Pulmonary artery endothelial cell (primary cell): ENCODE results near the gene RAB3IL1. TPM values are rescaled to one million over a fixed set of nuclear protein-coding genes. Genes with fewer than 3 reads are reported as not detected.

ENCODE experiments used
- DNase-seq: peaks from one replicate; pipeline ENCODE4 v3.0.0-alpha.2; 2011; ENCODE audit warnings: low read depth, low spot score
- total RNA-seq: library from RNA; depleted of rRNA; stranded (reverse); fragments of >200 nt; gene quantifications from 2 replicates; pipeline ENCODE4 v1.2.3, GENCODE V29; 2014

RAB3IL1 gene
- total RNA-seq, 1 donor from 2014 or later = 0.92 TPM

DNA sequence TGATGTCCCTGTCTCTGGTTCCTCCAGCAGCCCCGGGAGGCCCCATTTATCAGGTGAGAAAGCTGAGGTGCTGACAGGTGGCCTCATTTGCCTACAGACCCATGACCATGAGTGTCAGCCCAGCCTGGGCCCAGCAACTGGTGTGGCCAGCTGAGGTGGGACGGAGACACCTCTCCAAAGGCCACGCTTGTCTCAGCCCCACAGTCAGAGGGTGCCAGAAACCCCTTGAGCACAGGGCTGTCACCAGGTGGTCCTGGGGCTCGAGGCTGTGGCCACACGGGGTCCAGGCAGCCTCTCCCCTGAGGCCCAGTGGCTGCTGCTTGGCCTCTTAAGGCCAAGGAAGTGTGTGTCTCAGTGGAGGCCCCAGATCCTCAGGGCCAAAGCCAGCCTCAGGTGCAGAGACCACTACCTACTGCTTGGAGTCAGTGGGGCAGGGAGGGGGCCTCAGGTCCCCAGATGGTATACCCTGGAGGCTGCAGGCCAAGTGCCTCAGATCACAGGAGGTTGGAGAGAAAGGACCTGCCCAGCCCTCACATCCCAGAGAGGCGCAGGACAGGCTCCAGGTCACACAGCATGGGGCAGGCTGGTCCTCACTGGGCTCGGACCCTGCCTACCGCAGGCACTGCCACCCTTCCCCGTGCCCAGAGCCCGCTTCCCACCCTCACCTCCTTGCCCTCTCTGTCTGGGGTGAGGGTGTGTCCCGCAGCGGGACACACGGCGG, 11.4 kb downstream of the RAB3IL1 start:
- DNase-seq = no peak

DNA sequence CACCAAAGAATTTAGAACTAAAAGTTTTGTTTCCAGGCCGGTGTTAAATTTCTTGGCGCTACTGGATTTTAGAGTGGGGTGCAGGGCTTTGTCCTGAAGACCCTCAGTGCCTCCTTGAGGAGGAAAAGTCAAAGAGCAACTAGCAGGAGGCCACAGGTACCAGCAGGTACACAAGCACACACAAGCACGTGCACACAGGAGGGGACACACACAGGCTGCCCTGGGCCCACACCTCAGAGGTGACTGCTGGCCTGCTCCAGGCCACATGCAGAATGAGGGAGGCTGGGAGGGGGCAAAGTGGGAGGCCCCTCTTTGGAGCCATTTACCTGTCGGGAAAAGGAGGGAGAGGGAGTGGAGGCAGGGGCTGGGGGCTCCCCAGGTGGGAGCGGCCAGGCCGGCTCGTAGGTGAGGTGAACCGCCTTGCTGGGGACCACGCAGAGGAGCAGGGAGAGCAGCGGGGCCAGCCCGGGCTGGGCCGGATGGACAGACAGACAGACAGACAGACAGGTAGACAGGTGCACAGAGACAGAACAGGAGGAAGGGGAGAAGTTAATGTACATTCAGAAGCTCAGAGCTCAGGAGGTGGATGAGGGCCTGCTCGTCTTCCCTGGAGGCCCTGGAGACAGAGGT, 12.2 kb downstream of the RAB3IL1 start:
- no peak for DNase-seq

DNA sequence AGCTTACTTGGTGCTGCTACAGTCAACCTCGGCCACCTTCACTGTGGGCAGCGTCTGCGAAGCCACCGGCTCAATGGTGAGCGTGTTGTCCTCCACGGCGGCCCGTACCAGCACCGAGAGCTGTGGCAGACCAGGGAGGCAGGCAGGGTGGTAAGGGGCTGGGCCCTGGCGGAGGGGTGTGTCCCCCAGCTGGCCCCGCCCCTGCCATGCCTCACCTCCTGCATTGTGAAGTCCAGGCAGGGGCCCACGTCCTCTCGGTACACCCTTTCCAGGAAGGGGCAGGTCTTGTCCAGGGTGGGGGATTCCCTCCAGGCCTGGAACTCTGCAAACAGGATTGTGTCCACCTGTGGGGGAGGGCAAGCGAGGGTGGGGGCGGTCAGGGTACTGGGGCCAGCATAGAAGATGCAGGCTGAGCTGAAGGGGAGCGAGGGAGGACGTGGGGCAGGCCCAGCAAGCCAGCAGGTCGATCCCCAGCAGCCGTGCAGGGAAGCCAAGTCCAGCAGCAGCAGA, 12.8 kb downstream of the RAB3IL1 start:
- no peak for DNase-seq

GRCh38 chr11:61903845-61904244, 13.5 kb downstream of the RAB3IL1 start:
- no peak for DNase-seq

GRCh38 chr11:61902313-61902712, 15.1 kb downstream of the RAB3IL1 start:
- DNase-seq = no peak

- DNase-seq = no peak
These were observed 16.0 kb downstream of the RAB3IL1 start for GRCh38 chr11:61901397-61901796.

- DNase-seq = no peak
These were observed 17.1 kb downstream of the RAB3IL1 start for GRCh38 chr11:61900251-61900650.

- DNase-seq = peak; percentile 26
These were observed 18.1 kb downstream of the RAB3IL1 start for GRCh38 chr11:61899146-61899841.

DNA sequence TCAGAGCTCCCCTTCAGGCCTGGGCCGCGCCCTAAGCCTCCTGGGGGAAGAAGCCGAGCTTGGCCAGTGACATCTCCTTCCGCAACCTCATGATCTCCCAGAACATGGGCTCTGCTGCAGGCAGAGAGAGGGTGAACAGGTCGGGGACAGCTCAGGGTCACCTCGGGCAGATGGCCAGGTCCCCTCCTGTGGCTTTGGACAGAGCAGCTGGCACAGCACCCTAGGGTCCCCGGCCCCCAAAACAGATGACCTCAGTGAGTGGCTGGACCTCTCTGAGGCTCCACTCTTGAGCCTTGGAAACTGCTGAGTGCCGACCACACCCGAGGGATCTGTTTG, 19.2 kb downstream of the RAB3IL1 start:
- no peak for DNase-seq

GRCh38 chr11:61897387-61898246, 19.7 kb downstream of the RAB3IL1 start:
- DNase-seq = peak; percentile 7

DNA sequence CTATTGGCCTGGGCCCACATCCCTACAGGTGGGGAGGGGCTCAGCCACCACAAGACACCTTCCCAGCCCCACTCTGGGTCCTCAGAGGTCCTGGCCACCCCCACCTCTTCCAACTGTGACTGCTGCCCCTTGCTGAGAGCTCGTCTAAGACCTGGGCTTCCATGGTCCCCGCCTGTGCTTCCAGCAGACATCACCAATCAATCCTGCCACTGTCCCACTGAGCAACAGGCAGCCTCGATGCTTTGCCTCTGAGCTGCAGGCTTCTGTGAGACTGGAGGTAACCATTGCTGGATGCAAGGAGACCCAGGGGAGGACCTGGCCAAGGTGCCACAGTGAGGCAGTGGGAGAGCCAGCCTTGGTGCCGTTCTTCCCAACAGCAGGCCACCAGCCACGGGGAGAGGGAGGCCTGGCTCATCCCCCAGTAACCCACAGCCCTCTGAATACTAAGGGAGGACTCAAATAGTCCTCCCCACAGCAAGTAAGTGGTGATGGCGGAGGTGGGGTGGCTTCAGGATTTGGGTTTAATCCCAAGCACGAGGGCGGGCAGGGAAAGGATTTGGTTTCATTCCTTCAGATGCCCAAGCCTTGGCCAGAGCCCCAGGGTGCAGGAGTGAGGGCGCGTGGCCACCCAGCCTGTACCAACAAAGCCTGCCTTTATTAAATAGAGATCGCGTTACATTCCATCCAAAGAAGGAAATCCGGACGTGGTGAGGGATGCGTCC, 20.5 kb downstream of the RAB3IL1 start:
- DNase-seq = no peak

DNA sequence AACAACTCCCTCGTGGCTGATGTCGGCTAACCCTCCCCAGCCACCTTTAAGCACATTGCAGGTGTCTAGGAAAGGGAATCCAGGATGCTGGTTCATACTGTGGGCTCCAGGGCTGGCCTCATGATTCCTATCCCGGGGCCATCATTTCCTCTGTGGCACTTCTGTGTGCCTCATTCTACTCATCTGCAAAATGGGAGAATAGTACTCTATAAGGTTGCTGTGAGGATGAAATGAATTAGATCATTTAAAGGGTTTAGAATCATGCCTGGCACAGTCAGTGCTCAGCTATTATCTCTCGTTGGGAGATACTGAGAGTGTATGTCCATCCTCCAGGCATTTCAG, 21.7 kb downstream of the RAB3IL1 start:
- no peak for DNase-seq

DNA sequence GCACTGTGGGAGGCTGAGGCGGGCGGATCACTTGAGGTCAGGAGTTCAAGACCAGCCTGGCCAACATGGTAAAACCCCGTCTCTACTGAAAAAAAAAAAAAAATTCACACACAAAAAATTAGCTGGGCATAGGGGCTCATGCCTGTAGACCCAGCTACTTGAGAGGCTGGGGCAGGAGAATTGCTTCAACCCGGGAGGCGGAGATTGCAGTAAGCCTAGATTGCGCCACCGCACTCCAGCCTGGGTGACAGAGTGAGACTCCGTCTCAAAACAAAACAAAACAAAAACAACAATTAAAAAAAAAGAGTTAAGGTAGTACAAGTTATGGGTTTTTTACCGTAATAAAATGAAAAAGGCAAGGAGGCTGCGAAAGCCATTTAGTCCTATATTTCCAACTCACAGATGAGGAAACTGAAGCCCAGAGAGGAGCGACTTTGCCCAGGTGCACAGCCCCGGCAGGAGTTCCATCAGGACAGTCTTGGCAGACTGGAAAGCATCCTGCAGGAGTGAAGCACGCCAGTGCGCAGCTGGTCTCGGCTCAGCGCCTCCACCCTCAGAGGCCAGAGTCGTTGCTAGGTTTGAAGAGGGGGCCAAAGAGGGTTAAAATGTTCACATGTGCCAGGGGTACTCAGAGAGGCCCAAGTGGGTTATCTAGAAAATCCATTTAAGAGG, 22.2 kb downstream of the RAB3IL1 start:
- no peak for DNase-seq

- peak; percentile 17 for DNase-seq
These were observed 23.4 kb downstream of the RAB3IL1 start for GRCh38 chr11:61893981-61894380.

DNA sequence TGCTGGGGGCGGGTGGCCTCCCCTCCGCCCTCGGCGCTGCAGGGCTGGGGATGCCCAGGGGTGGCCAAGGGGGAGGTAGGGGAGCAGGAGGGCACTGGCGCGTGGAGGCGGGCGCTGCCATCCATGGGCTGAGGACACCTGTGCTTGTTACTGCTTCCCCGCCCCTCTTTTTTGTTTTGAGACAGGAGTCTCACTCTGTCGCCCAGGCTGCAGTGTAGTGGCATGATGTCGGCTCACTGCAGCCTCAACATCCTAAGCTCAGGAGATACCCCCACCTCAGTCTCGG, 25.3 kb downstream of the RAB3IL1 start:
- no peak for DNase-seq

GRCh38 chr11:61891331-61892084, 25.9 kb downstream of the RAB3IL1 start, which contains the start of gene FADS3:
Gene FADS3, minus strand, starts transcription at chr11:61891545. Its CDS starts 164 bp downstream, at chr11:61891381.
- peak; percentile 41 for DNase-seq

GRCh38 chr11:61890529-61891330, 26.6 kb downstream of the RAB3IL1 start:
- DNase-seq = peak; percentile 24

GRCh38 chr11:61889831-61890230, 27.5 kb downstream of the RAB3IL1 start:
- no peak for DNase-seq

GRCh38 chr11:61888590-61888989, 28.8 kb downstream of the RAB3IL1 start:
- DNase-seq = no peak
